BJ (cell line): ENCODE results near the gene NR1H4. TPM values are rescaled to one million over a fixed set of nuclear protein-coding genes. Genes with fewer than 3 reads are reported as not detected.

Experiments used
- CTCF ChIA-PET: fragments of 350-600 bp; formaldehyde crosslinking; extraction: SDS; loops from one replicate; lab custom pipeline; 2021; ENCODE audit warnings: antibody characterized with exemption, inconsistent platforms; lab: Yijun Ruan, JAX
- POLR2A ChIA-PET: fragments of 300-600 bp; sonication (Branson Sonifier 250); formaldehyde crosslinking; extraction: SDS; loops from one replicate; lab custom pipeline; 2021; ENCODE audit warnings: antibody characterized with exemption; lab: Charles Lee
- DNase-seq: peaks from one replicate; pipeline ENCODE4 v3.0.0-alpha.2; 2011; ENCODE audit warnings: low read depth
- H3K27me3 ChIP-seq: 2 replicates; pipeline ENCODE4 v1.6.0; 2011; ENCODE audit warnings: low read length; ENCODE audit not compliant: control insufficient read depth, insufficient read depth
- H3K36me3 ChIP-seq: 2 replicates; pipeline ENCODE4 v1.5.1; 2011; ENCODE audit warnings: low read length; ENCODE audit not compliant: control insufficient read depth, insufficient read depth
- H3K4me3 ChIP-seq: 2 replicates; pipeline ENCODE4 v1.5.1; 2011; ENCODE audit warnings: low read depth, mild to moderate bottlenecking, control low read depth, low read length
- CTCF ChIP-seq: IDR thresholded peaks from 2 replicates; pipeline ENCODE4 v1.5.1; 2011; ENCODE audit warnings: low read depth, mild to moderate bottlenecking, control low read depth, inconsistent platforms, low read length, moderate library complexity; ENCODE audit not compliant: insufficient read depth
- polyA plus RNA-seq: library from polyadenylated mRNA; depleted of rRNA; stranded (reverse); fragments of >200 nt; gene quantifications from 2 replicates; pipeline ENCODE4 v1.2.3, GENCODE V29; 2011

NR1H4 gene
- polyA plus RNA-seq, 1 experiment = not detected

- no peak for TF ChIP-seq CTCF
- no peak for DNase-seq
- CTCF ChIA-PET = interaction anchor here (1.1 kb wide), 1 partner anchor 12 kb away, joined by 3 read pairs; no protein-coding TSS in a partner anchor
- H3K4me3 ChIP-seq = no peak overlapping the region
- POLR2A ChIA-PET = no interaction called here
- no peaks in the 10 kb centered on the region for H3K36me3 ChIP-seq
- no peaks in the 10 kb centered on the region for H3K27me3 ChIP-seq
Measured at GRCh38 chr12:100489251-100489820, 15.7 kb downstream of the NR1H4 start.

GRCh38 chr12:100490056-100490455 lies 16.4 kb downstream of the NR1H4 start:
- Histone ChIP-seq H3K4me3 (no peak overlapping the region), H3K27me3 (no peaks in the 10 kb centered on the region), H3K36me3 (no peaks in the 10 kb centered on the region)
- DNase-seq = no peak
- CTCF ChIA-PET = interaction anchor here (1.1 kb wide), 1 partner anchor 11 kb away, joined by 3 read pairs; no protein-coding TSS in a partner anchor
- POLR2A ChIA-PET = no interaction called here
- TF ChIP-seq CTCF = no peak

DNA sequence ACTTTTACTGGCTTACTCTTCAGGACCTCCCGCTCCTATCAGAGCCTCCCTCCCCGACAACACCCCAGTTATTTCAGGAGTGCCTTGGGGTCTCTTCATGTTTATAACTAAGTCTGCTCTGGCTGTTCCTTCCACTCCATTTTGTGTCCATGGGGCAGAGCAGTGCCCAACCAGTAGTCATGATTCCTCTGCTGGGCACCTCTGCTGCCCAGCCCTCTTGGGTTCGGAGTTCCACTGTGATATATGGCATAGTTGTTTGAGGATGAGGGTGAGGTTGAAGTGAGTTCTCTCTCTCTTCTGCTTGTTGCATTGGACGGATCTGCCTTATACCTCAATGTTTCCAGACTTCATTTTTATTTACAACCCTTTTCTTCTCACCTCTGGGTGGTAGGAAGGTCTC lies 17.4 kb downstream of the NR1H4 start:
- Histone ChIP-seq H3K4me3 (no peak overlapping the region), H3K36me3 (no peaks in the 10 kb centered on the region), H3K27me3 (no peaks in the 10 kb centered on the region)
- no peak for TF ChIP-seq CTCF
- ChIA-PET CTCF (no interaction called here), POLR2A (no interaction called here)
- DNase-seq = no peak

DNA sequence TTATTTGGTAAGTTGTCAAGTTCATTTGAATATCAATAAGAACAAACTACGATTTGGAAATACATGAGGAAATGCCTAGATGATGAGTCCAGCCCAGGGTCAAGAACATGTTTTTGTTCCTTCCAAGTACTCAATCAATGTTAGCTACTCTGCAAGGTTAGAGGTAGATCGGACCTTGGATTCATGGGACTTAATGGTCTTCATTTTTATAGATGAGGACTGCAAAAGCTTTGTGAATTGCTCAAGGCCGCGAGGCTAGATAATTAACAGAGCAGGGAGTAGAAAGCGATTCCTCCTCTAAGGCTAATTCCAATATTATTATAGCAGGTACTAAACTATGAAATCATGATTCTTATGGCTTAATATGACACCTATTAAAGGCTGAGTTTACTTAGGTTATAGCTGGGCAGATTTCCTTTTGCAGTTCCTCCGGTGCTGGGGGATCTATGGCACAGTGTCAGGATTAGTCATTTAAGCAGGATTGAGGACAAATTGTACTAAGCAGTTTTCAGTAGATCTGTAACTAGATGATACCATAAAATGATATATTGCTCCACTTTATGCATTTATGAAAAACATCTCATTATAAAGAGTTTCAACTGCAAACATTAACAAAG lies 19.8 kb downstream of the NR1H4 start:
- Histone ChIP-seq H3K27me3 (no peaks in the 10 kb centered on the region), H3K36me3 (no peaks in the 10 kb centered on the region), H3K4me3 (no peak overlapping the region)
- ChIA-PET POLR2A (no interaction called here), CTCF (no interaction called here)
- no peak for DNase-seq
- no peak for TF ChIP-seq CTCF

- H3K27me3 ChIP-seq = no peaks in the 10 kb centered on the region
- ChIA-PET POLR2A (no interaction called here), CTCF (no interaction called here)
- DNase-seq = no peak
- no peaks in the 10 kb centered on the region for H3K36me3 ChIP-seq
- H3K4me3 ChIP-seq = no peak overlapping the region
- no peak for TF ChIP-seq CTCF
Measured at GRCh38 chr12:100494026-100494425, 20.4 kb downstream of the NR1H4 start.
